ENCODE data around the gene FAM184B. TPM values are rescaled to one million over a fixed set of nuclear protein-coding genes. Genes with fewer than 3 reads are reported as not detected.

The FAM184B gene
- total and polyA plus RNA-seq, 2 of the 4 experiments (the other 2 are of a cell fraction), result 0.07 to 0.18 TPM

GRCh38 chr4:17760626-17761025 is 20.8 kb downstream of the FAM184B start:
- H3K56ac ChIP-seq (ENCODE audit: extremely low read depth, insufficient read depth, low read length), result no peak overlapping the region
- H3K36me3 ChIP-seq (ENCODE audit: control insufficient read depth, insufficient read depth, low read length), result no peaks in the 10 kb centered on the region
- no peak overlapping the region for H2BK20ac ChIP-seq (ENCODE audit: low read depth, low read length)
- H3K4me2 ChIP-seq (ENCODE audit: low read depth, low read length), result no peak overlapping the region
- in situ Hi-C loops (cut with MboI; ENCODE audit: low sequenced_read_pairs) (no loop called here), dilution Hi-C loops (cut with HindIII; ENCODE audit: low sequenced_read_pairs, unreplicated experiment) (no loop called here), intact Hi-C loops (cut with micrococcal nuclease) (no loop called here)
- TF ChIP-seq NFE2L2 (IDR thresholded peaks at IDR 0.05; ENCODE audit: low read depth, low read length) (no peak), CTCF (conservative IDR thresholded peaks at IDR 0.05; ENCODE audit: low read depth, low read length) (no peak), RCOR1 (IDR thresholded peaks at IDR 0.05; ENCODE audit: insufficient replicate concordance, low read length) (no peak), POLR2A (IDR thresholded peaks at IDR 0.05; ENCODE audit: low read depth, low read length) (no peak), CEBPB (IDR thresholded peaks at IDR 0.05; ENCODE audit: low read depth, low read length) (no peak), MAFK (IDR thresholded peaks at IDR 0.05; ENCODE audit: low read depth, low read length) (no peak), SMC3 (IDR thresholded peaks at IDR 0.05; ENCODE audit: low read depth, low read length) (no peak), USF2 (IDR thresholded peaks at IDR 0.05; ENCODE audit: low read depth, low read length) (no peak), FOS (IDR thresholded peaks at IDR 0.05; ENCODE audit: low read depth, low read length) (no peak), BHLHE40 (IDR thresholded peaks at IDR 0.05; ENCODE audit: low read depth, low read length) (no peak), CHD1 (IDR thresholded peaks at IDR 0.05; ENCODE audit: low read depth, low read length) (no peak), MAZ (IDR thresholded peaks at IDR 0.05; ENCODE audit: borderline replicate concordance, low read depth, low read length) (no peak), RAD21 (IDR thresholded peaks at IDR 0.05; ENCODE audit: low read length) (no peak), ELK1 (IDR thresholded peaks at IDR 0.05; ENCODE audit: borderline replicate concordance, low read depth, low read length) (no peak), RFX5 (IDR thresholded peaks at IDR 0.05; ENCODE audit: low read depth, low read length) (no peak), MXI1 (IDR thresholded peaks at IDR 0.05; ENCODE audit: borderline replicate concordance, low read depth, low read length) (no peak)
- no peak for ATAC-seq (ENCODE audit: low read depth)
- H3K4me1 ChIP-seq (ENCODE audit: control insufficient read depth, insufficient read depth, low read length), result no peaks in the 10 kb centered on the region
- no peaks in the 10 kb centered on the region for H3K79me1 ChIP-seq (ENCODE audit: low read depth in 1 of 2, low read length in 2 of 2)
- H3K9ac ChIP-seq (ENCODE audit: low read depth, low read length), result no peak overlapping the region
- CTCF ChIA-PET, result no interaction called here
- H2BK5ac ChIP-seq (ENCODE audit: low read depth, low read length, poor library complexity, severe bottlenecking), result no peak overlapping the region
- H3K9me3 ChIP-seq (ENCODE audit: control insufficient read depth, insufficient read depth, low read length), result no peaks in the 10 kb centered on the region
- H4K5ac ChIP-seq (ENCODE audit: low read depth, low read length), result no peak overlapping the region
- 20% methylated on average over 1 of the region's 6 CpGs; no CpG with 5 or more reads in 1 of the 2 experiments for WGBS, 2 experiments (ENCODE audit: extremely low coverage in 2 of 2, insufficient read length in 1 of 2)
- no peak overlapping the region for H3K18ac ChIP-seq (ENCODE audit: low read depth, low read length)
- H2BK15ac ChIP-seq (ENCODE audit: low read depth, low read length), result no peak overlapping the region
- no peak overlapping the region for H4K8ac ChIP-seq (ENCODE audit: low read depth in 2 of 2, low read length in 2 of 2)
- H2AK9ac ChIP-seq (replicated peaks; ENCODE audit: low read depth, low read length, poor library complexity), result no peak overlapping the region
- H3K27ac ChIP-seq (ENCODE audit: insufficient read depth, low read length), result no peak overlapping the region
- H3K4ac ChIP-seq (ENCODE audit: low read depth, low read length), result no peak overlapping the region
- no peak overlapping the region for H3K23ac ChIP-seq (ENCODE audit: low read depth, low read length)
- H3K14ac ChIP-seq (replicated peaks; ENCODE audit: low read depth, low read length), result no peak overlapping the region
- no peak overlapping the region for H2AK5ac ChIP-seq (ENCODE audit: low read depth, low read length)
- H4K91ac ChIP-seq (ENCODE audit: insufficient read depth, low read depth, low read length), result no peak overlapping the region
- H2AFZ ChIP-seq (replicated peaks; ENCODE audit: low read length, poor library complexity), result no peak overlapping the region
- POLR2A ChIA-PET (ENCODE audit: unreplicated experiment), result no interaction called here
- no TSS peak for BruUV-seq (replicated peaks)
- DNase-seq, result no peak
- H3K27me3 ChIP-seq (ENCODE audit: control insufficient read depth, insufficient read depth, low read length), result peaks cover 3% of the 10 kb centered on the region
- H4K20me1 ChIP-seq (ENCODE audit: insufficient read depth, low read length), result no peaks in the 10 kb centered on the region
- no peak overlapping the region for H2BK120ac ChIP-seq (ENCODE audit: low read depth, low read length)
- no peak overlapping the region for H3K4me3 ChIP-seq (ENCODE audit: insufficient read depth, low read depth, low read length)
- H3K9me1 ChIP-seq (ENCODE audit: insufficient read depth, low read length), result no peaks in the 10 kb centered on the region
